ENCODE results near the gene PKD1L1. TPM values are rescaled to one million over a fixed set of nuclear protein-coding genes. Genes with fewer than 3 reads are reported as not detected.

Gene PKD1L1
- polyA plus RNA-seq, 2 of the 4 experiments (the other 2 are of a cell fraction) = 0.21 TPM

DNA sequence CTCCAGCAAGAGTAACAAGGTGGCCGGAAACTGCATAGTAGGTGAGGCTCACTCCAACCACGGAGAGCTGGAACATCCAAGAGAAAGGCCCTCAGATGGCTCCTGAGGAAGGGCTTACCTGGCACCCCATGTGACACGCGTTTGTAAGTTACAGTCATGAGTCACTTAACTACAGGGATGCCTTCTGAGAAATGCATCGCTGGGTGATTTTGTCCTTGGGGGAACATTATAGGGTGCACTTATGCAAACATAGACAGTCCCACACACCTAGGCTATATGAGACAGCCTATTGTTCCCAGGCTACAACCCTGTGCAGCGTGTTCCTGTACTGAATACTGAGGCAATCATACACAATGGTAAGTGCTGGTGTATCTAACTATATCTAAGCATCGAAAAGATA is 139.9 kb downstream of the PKD1L1 start:
- ATAC-seq (no peak), FAIRE-seq (no peak), DNase-seq (ENCODE audit: low read depth in 1 of 2, low spot score in 1 of 2) (no peak)
- TF ChIP-seq, protein P1, sequence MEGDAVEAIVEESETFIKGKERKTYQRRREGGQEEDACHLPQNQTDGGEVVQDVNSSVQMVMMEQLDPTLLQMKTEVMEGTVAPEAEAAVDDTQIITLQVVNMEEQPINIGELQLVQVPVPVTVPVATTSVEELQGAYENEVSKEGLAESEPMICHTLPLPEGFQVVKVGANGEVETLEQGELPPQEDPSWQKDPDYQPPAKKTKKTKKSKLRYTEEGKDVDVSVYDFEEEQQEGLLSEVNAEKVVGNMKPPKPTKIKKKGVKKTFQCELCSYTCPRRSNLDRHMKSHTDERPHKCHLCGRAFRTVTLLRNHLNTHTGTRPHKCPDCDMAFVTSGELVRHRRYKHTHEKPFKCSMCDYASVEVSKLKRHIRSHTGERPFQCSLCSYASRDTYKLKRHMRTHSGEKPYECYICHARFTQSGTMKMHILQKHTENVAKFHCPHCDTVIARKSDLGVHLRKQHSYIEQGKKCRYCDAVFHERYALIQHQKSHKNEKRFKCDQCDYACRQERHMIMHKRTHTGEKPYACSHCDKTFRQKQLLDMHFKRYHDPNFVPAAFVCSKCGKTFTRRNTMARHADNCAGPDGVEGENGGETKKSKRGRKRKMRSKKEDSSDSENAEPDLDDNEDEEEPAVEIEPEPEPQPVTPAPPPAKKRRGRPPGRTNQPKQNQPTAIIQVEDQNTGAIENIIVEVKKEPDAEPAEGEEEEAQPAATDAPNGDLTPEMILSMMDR (IDR thresholded peaks at IDR 0.05) = no peak
- no peak for TF ChIP-seq E2F6 (IDR thresholded peaks at IDR 0.05; ENCODE audit: borderline replicate concordance, low read depth)
- no peak for TF ChIP-seq ESRRA (IDR thresholded peaks at IDR 0.05; ENCODE audit: borderline replicate concordance, low read length)
- no peak for TF ChIP-seq POLR2A (IDR thresholded peaks at IDR 0.05; ENCODE audit: low read length)
- no peak for TF ChIP-seq EP300 (IDR thresholded peaks at IDR 0.05)
- no peak for TF ChIP-seq JUN (IDR thresholded peaks at IDR 0.05)
- no peak for TF ChIP-seq RFX5 (IDR thresholded peaks at IDR 0.05)
- TF ChIP-seq HMGXB4 (CRISPR knock-in tag; IDR thresholded peaks at IDR 0.05; ENCODE audit: borderline replicate concordance) = no peak
- TF ChIP-seq MAZ (IDR thresholded peaks at IDR 0.05; ENCODE audit: borderline replicate concordance, low read depth, low read length) = no peak
- TF ChIP-seq HOXB13 (CRISPR knock-in tag; IDR thresholded peaks at IDR 0.05; ENCODE audit: low read depth) = no peak
- no peak for TF ChIP-seq SREBF2 (IDR thresholded peaks at IDR 0.05)
- no peak for TF ChIP-seq CBX8 (IDR thresholded peaks at IDR 0.05)
- no peak for TF ChIP-seq MAX (IDR thresholded peaks at IDR 0.05)
- Histone ChIP-seq H3K4me1 (peaks cover 12% of the 10 kb centered on the region), H3K4me2 (no peak overlapping the region), H3K9me3 (no peaks in the 10 kb centered on the region), H3K4me3 (no peak overlapping the region), H3K27ac (peak overlapping the region in 1 of 2 experiments; percentile 76; a peak in 3 of 6 replicates)
- CTCF ChIA-PET = interaction anchor here (1.0 to 3.0 kb wide), 4 partner anchors 11 to 542 kb away, joined by 3 to 28 read pairs (median 8); no protein-coding TSS in a partner anchor
- POLR2A ChIA-PET = no interaction called here
- WGBS (ENCODE audit: missing lambda C conversion rate) = 90% methylated on average over 7 of the region's 7 CpGs

GRCh38 chr7:47807756-47808155 is 140.5 kb downstream of the PKD1L1 start:
- peak in 1 of 2 experiments; percentile 36; a peak in 3 of 6 replicates for ATAC-seq
- FAIRE-seq = no peak

DNA sequence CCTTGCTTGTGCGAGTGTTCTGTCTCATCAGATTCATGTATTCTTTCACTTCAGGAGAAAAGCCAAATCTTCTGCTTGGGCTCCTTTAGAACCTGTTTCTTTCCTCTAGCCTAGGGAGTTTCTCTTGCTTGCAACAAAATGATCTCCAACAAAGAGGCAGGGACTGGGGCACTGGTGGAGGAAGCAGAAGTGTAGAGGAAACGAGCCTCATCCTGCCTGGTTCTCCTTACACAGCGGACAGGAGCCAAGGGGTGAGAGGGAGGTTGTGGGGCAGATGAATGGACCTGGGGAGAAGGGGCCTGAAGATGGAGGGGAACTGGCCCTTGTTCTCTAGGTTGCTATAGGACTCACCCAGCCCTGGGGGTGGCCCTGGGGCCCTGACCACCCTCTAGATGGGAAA is 141.1 kb downstream of the PKD1L1 start:
- CTCF ChIA-PET = interaction anchor here (1.6 to 4.1 kb wide), 2 partner anchors 12 to 138 kb away, joined by 4 to 23 read pairs; no protein-coding TSS in a partner anchor
- WGBS (ENCODE audit: missing lambda C conversion rate) = 87% methylated on average over 3 of the region's 3 CpGs
- Histone ChIP-seq H3K4me3 (no peak overlapping the region), H3K27ac (peak overlapping the region; percentile 37 to 76), H3K9me3 (no peaks in the 10 kb centered on the region), H3K4me1 (peaks cover 12% of the 10 kb centered on the region), H3K4me2 (no peak overlapping the region)
- ATAC-seq (peak in 1 of 2 experiments; percentile 11; a peak in 2 of 6 replicates), DNase-seq (ENCODE audit: low read depth in 1 of 2, low spot score in 1 of 2) (no peak), FAIRE-seq (no peak)
- POLR2A ChIA-PET = no interaction called here
- TF ChIP-seq MAZ (IDR thresholded peaks at IDR 0.05; ENCODE audit: borderline replicate concordance, low read depth, low read length) (no peak), E2F6 (IDR thresholded peaks at IDR 0.05; ENCODE audit: borderline replicate concordance, low read depth) (no peak), MAX (IDR thresholded peaks at IDR 0.05) (no peak), EHF (CRISPR knock-in tag; IDR thresholded peaks at IDR 0.05) (no peak), SREBF2 (IDR thresholded peaks at IDR 0.05) (no peak), CEBPB (IDR thresholded peaks at IDR 0.05) (no peak), RAD21 (conservative IDR thresholded peaks at IDR 0.05 in 1 of 2, IDR thresholded peaks at IDR 0.05 in 1 of 2) (no peak), RFX5 (IDR thresholded peaks at IDR 0.05) (no peak), EP300 (IDR thresholded peaks at IDR 0.05) (no peak), ZFP36 (IDR thresholded peaks at IDR 0.05; ENCODE audit: borderline replicate concordance, partially characterized antibody) (no peak)

More at GRCh38 chr7:47807756-47808155, 140.5 kb downstream of the PKD1L1 start:
- Histone ChIP-seq H3K4me1 (peaks cover 12% of the 10 kb centered on the region), H3K9me3 (no peaks in the 10 kb centered on the region), H3K27ac (peak overlapping the region in 1 of 2 experiments; percentile 76; a peak in 4 of 6 replicates), H3K4me3 (no peak overlapping the region), H3K4me2 (no peak overlapping the region)
- DNase-seq (ENCODE audit: low read depth in 1 of 2, low spot score in 1 of 2) = no peak
- CTCF ChIA-PET = interaction anchor here (1.0 kb wide), 1 partner anchor 12 kb away, joined by 5 read pairs; no protein-coding TSS in a partner anchor
- 82% methylated on average over 5 of the region's 5 CpGs for WGBS (ENCODE audit: missing lambda C conversion rate)
- TF ChIP-seq MAX (IDR thresholded peaks at IDR 0.05) = no peak
- TF ChIP-seq ESRRA (IDR thresholded peaks at IDR 0.05; ENCODE audit: borderline replicate concordance, low read length) = no peak
- TF ChIP-seq CHD2 (IDR thresholded peaks at IDR 0.05; ENCODE audit: low read length, partially characterized antibody) = no peak
- TF ChIP-seq ZFP36 (IDR thresholded peaks at IDR 0.05; ENCODE audit: borderline replicate concordance, partially characterized antibody) = no peak
- POLR2A ChIA-PET = no interaction called here
